PC-9 (cell line): Measurements from ENCODE around the gene ALDOA. TPM values are rescaled to one million over a fixed set of nuclear protein-coding genes. Genes with fewer than 3 reads are reported as not detected.

Source experiments
- BruUV-seq: library from RNA; stranded (reverse); fragments of 400-500 nt; replicated peaks from 2 replicates; lab custom pipeline; 2021; lab: Mats Ljungman, UMichigan
- CTCF ChIA-PET: fragments of 300-600 bp; sonication (Branson Sonifier 250); formaldehyde crosslinking; loops from one replicate; lab custom pipeline; 2022; ENCODE audit warnings: antibody characterized with exemption; lab: Charles Lee
- POLR2A ChIA-PET: fragments of 300-600 bp; sonication (Branson Sonifier 250); formaldehyde crosslinking; loops from one replicate; lab custom pipeline; 2022; ENCODE audit warnings: antibody characterized with exemption; ENCODE audit not compliant: unreplicated experiment; lab: Charles Lee
- DNase-seq, 2 experiments: peaks; one replicate each; pipeline versions ENCODE4 v3.0.0 to v3.0.0-alpha.2; 2015 to 2022; ENCODE audit warnings: mixed read lengths in 1 of 2
- H2AFZ ChIP-seq: fragments of 200-600 bp; sonication (generic); 2 replicates; pipeline ENCODE4 v1.8.1; 2017; ENCODE audit warnings: antibody characterized with exemption
- H3F3A ChIP-seq: fragments of 200-600 bp; sonication (generic); 2 replicates; pipeline ENCODE4 v1.8.1; 2017; ENCODE audit warnings: antibody characterized with exemption, mild to moderate bottlenecking, low read depth; ENCODE audit not compliant: insufficient read depth
- H3K27ac ChIP-seq: fragments of 200-600 bp; sonication (generic); 2 replicates; pipeline ENCODE4 v1.6.1; 2016; ENCODE audit warnings: mixed run types
- H3K27me3 ChIP-seq: fragments of 200-600 bp; sonication (generic); 2 replicates; pipeline ENCODE4 v1.6.1; 2016; ENCODE audit warnings: low read depth, mixed run types; ENCODE audit not compliant: insufficient read depth
- H3K36me3 ChIP-seq: fragments of 200-600 bp; sonication (generic); 2 replicates; pipeline ENCODE4 v1.6.1; 2016; ENCODE audit warnings: low read depth, mixed run types
- H3K4me1 ChIP-seq: fragments of 200-600 bp; sonication (generic); replicated peaks from 2 replicates; pipeline ENCODE4 v1.6.1; 2016; ENCODE audit warnings: mixed run types; ENCODE audit not compliant: insufficient read depth
- H3K4me2 ChIP-seq: fragments of 200-600 bp; sonication (generic); 2 replicates; pipeline ENCODE4 v1.6.1; 2017; ENCODE audit warnings: mixed run types
- H3K4me3 ChIP-seq: fragments of 200-600 bp; sonication (generic); 2 replicates; pipeline ENCODE4 v1.6.1; 2016; ENCODE audit warnings: mixed run types
- H3K79me2 ChIP-seq: fragments of 200-600 bp; sonication (generic); 2 replicates; pipeline ENCODE4 v1.6.1; 2017; ENCODE audit warnings: low read depth, mixed run types
- H3K9me2 ChIP-seq: fragments of 200-600 bp; sonication (generic); 2 replicates; pipeline ENCODE4 v1.8.1; 2017; ENCODE audit warnings: mild to moderate bottlenecking; ENCODE audit not compliant: insufficient read depth
- H3K9me3 ChIP-seq: fragments of 200-600 bp; sonication (generic); 2 replicates; pipeline ENCODE4 v1.8.1; 2016; ENCODE audit warnings: low read depth; ENCODE audit not compliant: insufficient read depth
- H4K20me1 ChIP-seq: fragments of 200-600 bp; sonication (generic); 2 replicates; pipeline ENCODE4 v1.8.1; 2017; ENCODE audit not compliant: insufficient read depth
- EZH2 ChIP-seq: fragments of 200-600 bp; sonication (generic); IDR thresholded peaks from 2 replicates; pipeline ENCODE4 v1.8.0; 2017; ENCODE audit warnings: antibody characterized with exemption, low read depth
- intact Hi-C: fragments of 100-400 bp; cut with micrococcal nuclease; formaldehyde crosslinking; loops from one replicate; pipeline ENCODE4 v1.10.0; 2022; ENCODE audit not compliant: unreplicated experiment
- total RNA-seq: library from RNA; stranded (reverse); gene quantifications from 2 replicates; pipeline ENCODE4 v1.2.3, GENCODE V29; 2021
- TF ChIP-seq, protein P1 (sequence below): fragments of 200-600 bp; sonication (generic); conservative IDR thresholded peaks from 2 replicates; pipeline ENCODE4 v1.6.1; 2017; ENCODE audit warnings: mixed run types, antibody characterized with exemption, mild to moderate bottlenecking, moderate library complexity

ALDOA gene
- total RNA-seq, 1 experiment from 2014 or later = 3,090 TPM

DNA sequence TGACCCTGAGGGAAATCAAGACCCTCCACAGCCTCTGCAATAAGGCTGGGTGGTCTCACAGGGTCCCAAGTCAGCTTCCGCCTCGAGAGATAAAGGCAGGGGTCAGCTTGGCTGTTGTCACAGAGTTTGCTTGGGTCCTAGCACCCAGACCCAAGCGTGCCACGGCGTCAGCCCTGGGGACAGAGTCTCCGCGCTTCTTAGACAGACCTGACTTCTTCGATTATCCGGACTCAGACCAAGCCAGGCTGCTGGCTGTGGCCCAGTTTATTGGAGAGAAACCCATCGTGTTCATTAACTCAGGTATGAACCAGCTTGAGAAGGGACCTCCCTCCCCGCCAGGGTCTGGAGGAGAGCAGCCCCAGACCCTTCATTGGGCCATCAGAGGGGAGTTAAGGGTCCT, 42.0 kb upstream of the ALDOA start:
- no peak overlapping the region for H3K4me3 ChIP-seq
- no peaks in the 10 kb centered on the region for H3K9me3 ChIP-seq
- no peak overlapping the region for H3K27ac ChIP-seq
- no peak overlapping the region for H3K4me2 ChIP-seq
- peaks cover 54% of the 10 kb centered on the region for H3K27me3 ChIP-seq
- BruUV-seq = no TSS peak
- no peaks in the 10 kb centered on the region for H3K79me2 ChIP-seq
- intact Hi-C loops = no loop called here
- H3F3A ChIP-seq = peaks cover 15% of the 10 kb centered on the region
- ChIA-PET CTCF (interaction anchor here (1.8 kb wide), 1 partner anchor 8 kb away, joined by 10 read pairs; no protein-coding TSS in a partner anchor), POLR2A (no interaction called here)
- no peaks in the 10 kb centered on the region; the same call in 1 of the 2 replicates for H3K4me1 ChIP-seq
- no peaks in the 10 kb centered on the region for H3K36me3 ChIP-seq
- no peak for DNase-seq
- H3K9me2 ChIP-seq = no peaks in the 10 kb centered on the region
- no peak for TF ChIP-seq EZH2
- TF ChIP-seq, protein P1, sequence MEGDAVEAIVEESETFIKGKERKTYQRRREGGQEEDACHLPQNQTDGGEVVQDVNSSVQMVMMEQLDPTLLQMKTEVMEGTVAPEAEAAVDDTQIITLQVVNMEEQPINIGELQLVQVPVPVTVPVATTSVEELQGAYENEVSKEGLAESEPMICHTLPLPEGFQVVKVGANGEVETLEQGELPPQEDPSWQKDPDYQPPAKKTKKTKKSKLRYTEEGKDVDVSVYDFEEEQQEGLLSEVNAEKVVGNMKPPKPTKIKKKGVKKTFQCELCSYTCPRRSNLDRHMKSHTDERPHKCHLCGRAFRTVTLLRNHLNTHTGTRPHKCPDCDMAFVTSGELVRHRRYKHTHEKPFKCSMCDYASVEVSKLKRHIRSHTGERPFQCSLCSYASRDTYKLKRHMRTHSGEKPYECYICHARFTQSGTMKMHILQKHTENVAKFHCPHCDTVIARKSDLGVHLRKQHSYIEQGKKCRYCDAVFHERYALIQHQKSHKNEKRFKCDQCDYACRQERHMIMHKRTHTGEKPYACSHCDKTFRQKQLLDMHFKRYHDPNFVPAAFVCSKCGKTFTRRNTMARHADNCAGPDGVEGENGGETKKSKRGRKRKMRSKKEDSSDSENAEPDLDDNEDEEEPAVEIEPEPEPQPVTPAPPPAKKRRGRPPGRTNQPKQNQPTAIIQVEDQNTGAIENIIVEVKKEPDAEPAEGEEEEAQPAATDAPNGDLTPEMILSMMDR = no peak
- H2AFZ ChIP-seq = no peak overlapping the region
- no peaks in the 10 kb centered on the region for H4K20me1 ChIP-seq

DNA sequence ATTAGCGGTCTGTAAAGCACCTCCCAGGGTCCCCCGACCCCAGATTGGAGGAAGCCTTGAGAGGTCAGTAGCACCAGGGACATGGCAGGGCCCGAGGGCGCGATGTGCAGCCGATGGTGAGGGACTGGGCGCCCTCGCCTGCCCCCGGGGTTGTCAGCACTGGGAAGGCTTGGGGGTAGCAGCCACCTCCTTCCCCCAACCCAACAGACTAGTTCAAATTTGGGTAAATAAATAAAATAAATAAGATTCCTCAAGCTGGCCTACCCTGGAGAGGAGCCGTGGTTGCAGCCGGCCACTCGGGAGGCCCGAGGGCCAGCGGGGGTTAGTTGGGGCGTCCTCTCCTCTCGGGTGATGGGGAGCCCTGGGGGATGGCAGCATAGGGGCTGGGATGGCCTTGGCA, 41.1 kb upstream of the ALDOA start:
- no peak for DNase-seq
- Histone ChIP-seq H3F3A (peaks cover 7% of the 10 kb centered on the region), H3K9me2 (no peaks in the 10 kb centered on the region), H3K4me2 (no peak overlapping the region), H3K27ac (no peak overlapping the region), H3K4me3 (no peak overlapping the region), H3K9me3 (no peaks in the 10 kb centered on the region), H3K4me1 (no peaks in the 10 kb centered on the region; the same call in 1 of the 2 replicates), H4K20me1 (no peaks in the 10 kb centered on the region), H3K27me3 (peaks cover 63% of the 10 kb centered on the region), H2AFZ (no peak overlapping the region), H3K36me3 (no peaks in the 10 kb centered on the region), H3K79me2 (no peaks in the 10 kb centered on the region)
- no TSS peak for BruUV-seq
- POLR2A ChIA-PET = no interaction called here
- CTCF ChIA-PET = no interaction called here
- TF ChIP-seq EZH2 = no peak
- TF ChIP-seq, protein P1 = no peak
- intact Hi-C loops = no loop called here

DNA sequence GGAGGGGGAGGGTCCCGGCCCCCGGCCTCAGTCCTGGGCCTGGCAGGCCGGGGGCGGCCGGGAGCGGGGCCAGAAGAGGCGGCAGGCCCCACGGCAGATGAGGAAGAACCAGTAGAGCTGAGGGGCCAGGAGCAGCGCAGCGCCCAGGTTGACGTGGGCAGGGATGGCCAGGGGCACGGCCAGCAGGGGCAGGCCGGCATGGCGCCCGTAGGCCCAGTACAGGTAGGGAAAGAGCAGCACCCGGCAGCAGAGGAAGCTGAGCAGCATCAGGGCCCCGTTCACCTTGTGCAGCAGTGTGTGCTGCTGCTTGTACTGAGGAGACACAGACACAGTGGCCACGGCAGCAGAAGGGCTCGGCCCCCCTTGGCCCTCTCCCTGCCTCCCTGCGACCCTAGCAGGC, 40.4 kb upstream of the ALDOA start:
- intact Hi-C loops = no loop called here
- Histone ChIP-seq H3K4me3 (no peak overlapping the region), H3K27me3 (peaks cover 70% of the 10 kb centered on the region), H3K4me1 (no peaks in the 10 kb centered on the region; the same call in 1 of the 2 replicates), H3K4me2 (no peak overlapping the region), H3F3A (peaks cover 5% of the 10 kb centered on the region; the same call in 1 of the 2 replicates), H4K20me1 (no peaks in the 10 kb centered on the region), H3K27ac (no peak overlapping the region), H2AFZ (no peak overlapping the region), H3K36me3 (no peaks in the 10 kb centered on the region), H3K9me2 (no peaks in the 10 kb centered on the region), H3K79me2 (no peaks in the 10 kb centered on the region), H3K9me3 (no peaks in the 10 kb centered on the region)
- CTCF ChIA-PET = no interaction called here
- TF ChIP-seq, protein P1 = no peak
- TF ChIP-seq EZH2 = no peak
- POLR2A ChIA-PET = no interaction called here
- no TSS peak for BruUV-seq
- no peak for DNase-seq
